K562 (cell line): Measurements from ENCODE around the gene RAI1. TPM values are rescaled to one million over a fixed set of nuclear protein-coding genes. Genes with fewer than 3 reads are reported as not detected.

Source experiments
- ATAC-seq: fragments of 200-7000 bp; cut with Tn5 transposase; 3 replicates; pipeline ENCODE4 v1.9.1; 2020; ENCODE audit warnings: moderate library complexity
- BruUV-seq: library from RNA; stranded (reverse); fragments of 400-500 nt; replicated peaks from 2 replicates; lab custom pipeline; 2021; lab: Mats Ljungman, UMichigan
- CTCF ChIA-PET: fragments of 300-600 bp; formaldehyde crosslinking; extraction: SDS; loops from one replicate; lab custom pipeline; 2021; ENCODE audit warnings: low intra/inter-chr PET ratio; lab: Yijun Ruan, JAX
- POLR2A ChIA-PET: fragments of 300-600, 350-650 bp; sonication (Branson Sonifier 250); formaldehyde crosslinking; extraction: SDS; loops from one replicate; lab custom pipeline; 2021; ENCODE audit warnings: antibody characterized with exemption, inconsistent platforms; lab: Yijun Ruan, JAX
- DNase-seq, 4 experiments: peaks; one replicate each; pipeline versions ENCODE4 v3.0.0 to v3.0.0-alpha.2; 2011 to 2018; ENCODE audit warnings: low spot score in 3 of 4, mixed read lengths in 3 of 4; ENCODE audit errors: extremely low read depth in 1 of 4
- FAIRE-seq: peaks from 2 replicates; lab custom pipeline; 2011; peaks lifted over from hg19 to GRCh38; lab: Jason Lieb, UNC
- H2AFZ ChIP-seq: 2 replicates; pipeline ENCODE4 v1.6.0; 2011; ENCODE audit warnings: low read depth, low read length, control low read depth, inconsistent platforms
- H3K27ac ChIP-seq: fragments of 200-600 bp; 3 replicates; pipeline ENCODE4 v1.8.0; 2011; ENCODE audit warnings: low read depth, mild to moderate bottlenecking, control low read depth, inconsistent platforms, low read length, moderate library complexity, mixed read lengths; ENCODE audit errors: extremely low read depth
- H3K27me3 ChIP-seq, 2 experiments: fragments of 300-600 bp in 1 of 2; 2 replicates in 1 of 2; 3 replicates in 1 of 2; pipeline versions ENCODE4 v1.6.0 to v1.8.0; 2011; ENCODE audit warnings: inconsistent platforms in 2 of 2, low read length in 2 of 2, mild to moderate bottlenecking in 1 of 2, mixed read lengths in 1 of 2, moderate library complexity in 1 of 2; ENCODE audit not compliant: control insufficient read depth in 2 of 2, insufficient read depth in 2 of 2
- H3K36me3 ChIP-seq: fragments of 300-600 bp; 3 replicates; pipeline ENCODE4 v1.8.0; 2011; ENCODE audit warnings: mild to moderate bottlenecking, low read length, inconsistent platforms; ENCODE audit not compliant: control insufficient read depth, insufficient read depth
- H3K4me1 ChIP-seq, 2 experiments: fragments of 200-600 bp in 1 of 2; replicated peaks in 1 of 2; 2 replicates in 1 of 2; 3 replicates in 1 of 2; pipeline versions ENCODE4 v1.5.1 to v1.8.0; 2011; ENCODE audit warnings: inconsistent platforms in 2 of 2, low read length in 2 of 2, mild to moderate bottlenecking in 1 of 2, mixed read lengths in 1 of 2, moderate library complexity in 1 of 2; ENCODE audit not compliant: control insufficient read depth in 2 of 2, insufficient read depth in 2 of 2
- H3K4me2 ChIP-seq: 2 replicates; pipeline ENCODE4 v1.6.1; 2011; ENCODE audit warnings: low read length, control low read depth, inconsistent platforms, mixed read lengths; ENCODE audit not compliant: insufficient read depth
- H3K4me3 ChIP-seq: fragments of 200-600 bp; sonication (generic), shearing (Covaris generic); 2 replicates; pipeline ENCODE4 v1.5.1; 2016; ENCODE audit warnings: control low read depth, inconsistent platforms
- H3K79me2 ChIP-seq: fragments of 200-600 bp; 3 replicates; pipeline ENCODE4 v1.8.0; 2011; ENCODE audit warnings: low read length, inconsistent platforms; ENCODE audit not compliant: control insufficient read depth, insufficient read depth
- H3K9ac ChIP-seq, 2 experiments: 2 replicates each; pipeline versions ENCODE4 v1.6.0 to v1.6.1; 2011; ENCODE audit warnings: low read depth in 2 of 2, low read length in 2 of 2, control low read depth in 1 of 2, inconsistent platforms in 1 of 2, mild to moderate bottlenecking in 1 of 2, mixed read lengths in 1 of 2; ENCODE audit not compliant: insufficient read depth in 1 of 2
- H3K9me1 ChIP-seq: one replicate; pipeline ENCODE4 v1.6.0; 2011; ENCODE audit warnings: inconsistent platforms, mild to moderate bottlenecking, low read length, moderate library complexity; ENCODE audit not compliant: control insufficient read depth, insufficient read depth
- H3K9me3 ChIP-seq: replicated peaks from 2 replicates; pipeline ENCODE4 v1.5.1; 2011; ENCODE audit warnings: low read depth, low read length, inconsistent platforms; ENCODE audit not compliant: control insufficient read depth, insufficient read depth
- H4K20me1 ChIP-seq: replicated peaks from 2 replicates; pipeline ENCODE4 v1.6.1; 2011; ENCODE audit warnings: low read length, inconsistent platforms, mixed read lengths; ENCODE audit not compliant: control insufficient read depth, insufficient read depth
- BMI1 ChIP-seq: fragments of 150-350 bp; IDR thresholded peaks from 2 replicates; pipeline ENCODE4 v1.6.1; 2014; ENCODE audit warnings: low read length
- CTBP1 ChIP-seq: fragments of 450-650 bp; IDR thresholded peaks from 2 replicates; pipeline ENCODE4 v1.6.1; 2016; ENCODE audit warnings: borderline replicate concordance
- DNMT1 ChIP-seq: fragments of 450-650 bp; IDR thresholded peaks from 2 replicates; pipeline ENCODE4 v1.6.1; 2016; ENCODE audit warnings: antibody characterized with exemption, mild to moderate bottlenecking
- FOXK1 ChIP-seq: sonication (generic); formaldehyde crosslinking; IDR thresholded peaks from 2 replicates; pipeline ENCODE4 v1.8.0; 2022; ENCODE audit warnings: missing genetic modification reagents, mild to moderate bottlenecking, borderline replicate concordance
- HINFP ChIP-seq: fragments of 450-650 bp; conservative IDR thresholded peaks from 2 replicates; pipeline ENCODE4 v1.6.1; 2016; ENCODE audit warnings: missing genetic modification characterization, low read depth, mild to moderate bottlenecking, control low read depth, missing compliant biosample characterization
- HNRNPL ChIP-seq: fragments of 200-400 bp; formaldehyde crosslinking; IDR thresholded peaks from 2 replicates; pipeline ENCODE4 v1.6.1; 2017; ENCODE audit warnings: low read depth, mild to moderate bottlenecking, low read length
- IRF2 ChIP-seq: sonication (generic); formaldehyde crosslinking; IDR thresholded peaks from 2 replicates; pipeline ENCODE4 v1.8.1; 2022; ENCODE audit warnings: mild to moderate bottlenecking, missing genetic modification reagents
- JUND ChIP-seq, 2 experiments: IDR thresholded peaks; 2 replicates in 1 of 2; 3 replicates in 1 of 2; pipeline ENCODE4 v1.6.1; 2011; ENCODE audit warnings: borderline replicate concordance in 2 of 2, low read depth in 2 of 2, low read length in 2 of 2, improper control_type of control experiment in 1 of 2, missing biosample characterization in 1 of 2, missing genetic modification characterization in 1 of 2, missing genetic modification reagents in 1 of 2
- KAT7 ChIP-seq: sonication (generic); formaldehyde crosslinking; IDR thresholded peaks from 2 replicates; pipeline ENCODE4 v1.8.0; 2022; ENCODE audit warnings: missing genetic modification reagents, mild to moderate bottlenecking, borderline replicate concordance
- NEUROD1 ChIP-seq: fragments of 150-350 bp; IDR thresholded peaks from 2 replicates; pipeline ENCODE4 v1.6.1; 2014; ENCODE audit warnings: borderline replicate concordance, low read length, low read depth; ENCODE audit not compliant: partially characterized antibody
- RAD51 ChIP-seq: fragments of 450-650 bp; IDR thresholded peaks from 2 replicates; pipeline ENCODE4 v1.7.1; 2016; ENCODE audit warnings: low read depth, mild to moderate bottlenecking, borderline replicate concordance
- SETDB1 ChIP-seq: IDR thresholded peaks from one replicate; pipeline ENCODE4 v1.6.1; 2012; ENCODE audit warnings: low read length, control low read depth, inconsistent platforms
- SPI1 ChIP-seq: IDR thresholded peaks from 2 replicates; pipeline ENCODE4 v1.6.1; 2011; ENCODE audit warnings: low read depth, low read length, control low read depth, borderline replicate concordance
- STAT5A ChIP-seq: IDR thresholded peaks from 2 replicates; pipeline ENCODE4 v1.6.1; 2012; ENCODE audit warnings: low read length, inconsistent platforms, borderline replicate concordance
- ZBTB26 ChIP-seq: fragments of 450-650 bp; formaldehyde crosslinking; IDR thresholded peaks from 2 replicates; pipeline ENCODE4 v1.4.0; 2022; ENCODE audit warnings: missing genetic modification characterization
- ZNF212 ChIP-seq: fragments of 450-650 bp; formaldehyde crosslinking; IDR thresholded peaks from 2 replicates; pipeline ENCODE4 v1.4.0; 2020; ENCODE audit warnings: mild to moderate bottlenecking
- ZNF79 ChIP-seq: fragments of 250-450 bp; sonication (Bioruptor Pico); IDR thresholded peaks from 2 replicates; pipeline ENCODE4 v1.4.0; 2020; ENCODE audit warnings: low read depth, mild to moderate bottlenecking, moderate library complexity
- WGBS: fragments of 100-300 bp; shearing (Covaris generic); methylation state at CpG from one replicate; pipeline ENCODE4 v1.1.6; 2016; ENCODE audit warnings: low coverage, mixed read lengths; ENCODE audit not compliant: insufficient coverage; ENCODE audit errors: missing lambda C conversion rate; 5-methylcytosine and 5-hydroxymethylcytosine counted together
- in situ Hi-C: fragments of 300-500 bp; cut with MboI; formaldehyde crosslinking; loops from 4 replicates; pipeline ENCODE4 v1.15.0; 2018; ENCODE audit warnings: inconsistent platforms, mixed read lengths
- intact Hi-C: fragments of 100-400 bp; cut with micrococcal nuclease; formaldehyde crosslinking; loops from 2 replicates; pipeline ENCODE4 v1.14.2; 2022
- polyA plus RNA-seq, 8 experiments: library from polyadenylated mRNA; depleted of rRNA in 4 of 8; stranded (reverse) in 5 of 8; unstranded in 3 of 8; fragments of >200 nt; fragmentation: Nextera tagmentation in 2 of 8; fragmentation: Illumina TruSeq in 1 of 8; extraction: Ambion mirVana in 2 of 8; extraction: Trizol in 1 of 8; gene quantifications; 2 replicates each; pipeline versions ENCODE4 v1.2.1 to v1.2.3, GENCODE V29; 2011 to 2014; ENCODE audit warnings: inconsistent platforms in 1 of 8, missing spikeins in 1 of 8
- total RNA-seq, 7 experiments: library from RNA; depleted of rRNA in 6 of 7; stranded (reverse); fragments of >200 nt in 6 of 7; fragmentation: Illumina TruSeq in 2 of 7; extraction: Trizol in 2 of 7; gene quantifications; 2 replicates each; pipeline versions ENCODE4 v1.2.1 to v1.2.3, GENCODE V29; 2011 to 2021; ENCODE audit warnings: low replicate concordance in 1 of 7
- TF ChIP-seq, protein P1 (sequence below): sonication (generic); formaldehyde crosslinking; IDR thresholded peaks from 2 replicates; pipeline ENCODE4 v1.8.1; 2023; ENCODE audit warnings: mild to moderate bottlenecking, missing genetic modification reagents

RAI1 gene
- total and polyA plus RNA-seq, 9 of the 15 experiments (the other 6 are each of a cell fraction or from before 2014, with no cell fraction given) = 0.68 to 19.9 (median 5.5) TPM

DNA sequence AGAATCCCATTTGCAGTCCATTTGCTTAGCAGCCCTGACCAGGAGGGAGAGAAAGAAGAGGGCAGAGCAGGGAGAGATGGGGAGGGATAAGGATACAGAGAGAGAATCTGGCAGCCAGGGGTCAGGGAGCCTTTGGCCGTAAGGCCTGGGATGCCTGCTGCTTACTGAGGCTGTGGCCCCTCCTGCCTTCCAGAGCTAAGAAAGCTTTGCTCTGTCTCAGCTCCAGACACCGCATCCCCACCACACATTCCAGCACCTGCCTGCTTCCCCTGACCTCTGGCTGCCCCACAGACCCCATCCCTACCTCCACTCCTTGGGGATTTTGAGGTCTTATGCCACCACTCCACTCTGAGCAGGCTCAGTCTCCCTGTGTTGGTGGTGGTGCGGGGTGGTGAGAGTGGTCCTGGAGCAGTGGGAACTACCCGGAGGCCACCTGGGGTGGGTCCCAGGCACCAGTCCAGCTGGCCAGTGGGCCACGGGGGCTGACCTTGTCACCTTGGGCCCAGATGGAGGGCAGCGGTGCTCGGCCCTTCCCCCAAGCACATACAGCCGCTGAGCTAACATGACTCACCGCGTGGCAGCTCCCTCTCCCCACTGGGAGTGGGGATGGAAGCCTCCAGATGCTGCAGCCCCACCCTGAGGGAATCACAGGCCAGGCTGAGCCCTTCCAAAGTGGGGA, 58.3 kb downstream of the RAI1 start:
- Histone ChIP-seq H3K27ac (peak overlapping the region; percentile 57; the same call in 2 of the 3 replicates), H3K9me3 (no peaks in the 10 kb centered on the region), H3K9ac (peak overlapping the region in 1 of 2 experiments; percentile 90; a peak in 2 of 4 replicates), H3K9me1 (no peaks in the 10 kb centered on the region), H3K4me2 (peak overlapping the region; percentile 12; the same call in 1 of the 2 replicates), H3K79me2 (peaks cover 17% of the 10 kb centered on the region; the same call in 2 of the 3 replicates), H3K4me1 (peaks cover 13 to 28% of the 10 kb centered on the region in 2 experiments; a peak in 4 of 5 replicates), H2AFZ (no peak overlapping the region), H4K20me1 (no peaks in the 10 kb centered on the region), H3K4me3 (no peak overlapping the region), H3K36me3 (no peaks in the 10 kb centered on the region), H3K27me3 (no peaks in the 10 kb centered on the region)
- ChIA-PET CTCF (no interaction called here), POLR2A (interaction anchor here (0.6 to 0.9 kb wide), 2 partner anchors 10 to 115 kb away, joined by 3 to 5 read pairs; no protein-coding TSS in a partner anchor)
- in situ Hi-C loops = no loop called here
- FAIRE-seq (peak; percentile 55), ATAC-seq (peak; percentile 86), DNase-seq (peak; percentile 50 to 81 (median 72))
- WGBS = 41% methylated on average over 8 of the region's 10 CpGs
- intact Hi-C loops = no loop called here
- no TSS peak for BruUV-seq
- no peak for TF ChIP-seq CTBP1
- no peak for TF ChIP-seq RAD51
- no peak for TF ChIP-seq DNMT1
- no peak for TF ChIP-seq SPI1
- no peak for TF ChIP-seq HINFP (tag)
- TF ChIP-seq KAT7 (CRISPR knock-in tag) = no peak
- TF ChIP-seq, protein P1, sequence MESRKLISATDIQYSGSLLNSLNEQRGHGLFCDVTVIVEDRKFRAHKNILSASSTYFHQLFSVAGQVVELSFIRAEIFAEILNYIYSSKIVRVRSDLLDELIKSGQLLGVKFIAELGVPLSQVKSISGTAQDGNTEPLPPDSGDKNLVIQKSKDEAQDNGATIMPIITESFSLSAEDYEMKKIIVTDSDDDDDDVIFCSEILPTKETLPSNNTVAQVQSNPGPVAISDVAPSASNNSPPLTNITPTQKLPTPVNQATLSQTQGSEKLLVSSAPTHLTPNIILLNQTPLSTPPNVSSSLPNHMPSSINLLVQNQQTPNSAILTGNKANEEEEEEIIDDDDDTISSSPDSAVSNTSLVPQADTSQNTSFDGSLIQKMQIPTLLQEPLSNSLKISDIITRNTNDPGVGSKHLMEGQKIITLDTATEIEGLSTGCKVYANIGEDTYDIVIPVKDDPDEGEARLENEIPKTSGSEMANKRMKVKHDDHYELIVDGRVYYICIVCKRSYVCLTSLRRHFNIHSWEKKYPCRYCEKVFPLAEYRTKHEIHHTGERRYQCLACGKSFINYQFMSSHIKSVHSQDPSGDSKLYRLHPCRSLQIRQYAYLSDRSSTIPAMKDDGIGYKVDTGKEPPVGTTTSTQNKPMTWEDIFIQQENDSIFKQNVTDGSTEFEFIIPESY (CRISPR knock-in tag) = no peak
- TF ChIP-seq BMI1 = no peak
- TF ChIP-seq SETDB1 = no peak
- no peak for TF ChIP-seq HNRNPL
- no peak for TF ChIP-seq NEUROD1
- TF ChIP-seq FOXK1 (CRISPR knock-in tag) = no peak
- TF ChIP-seq ZNF212 (CRISPR knock-in tag) = no peak
- peak; percentile 67 for TF ChIP-seq JUND (IDR thresholded peaks at IDR 0.05; ENCODE audit: borderline replicate concordance, low read depth, low read length)
- peak; percentile 42; the same call in 1 of the 3 replicates for TF ChIP-seq JUND (tag; IDR thresholded peaks at IDR 0.05; ENCODE audit: borderline replicate concordance, low read depth, low read length)
- TF ChIP-seq STAT5A = no peak
- no peak for TF ChIP-seq ZBTB26 (CRISPR knock-in tag)
- TF ChIP-seq ZNF79 (CRISPR knock-in tag) = no peak
- no peak for TF ChIP-seq IRF2
